ENCODE data around the gene ZNF536.

ZNF536 gene

DNA sequence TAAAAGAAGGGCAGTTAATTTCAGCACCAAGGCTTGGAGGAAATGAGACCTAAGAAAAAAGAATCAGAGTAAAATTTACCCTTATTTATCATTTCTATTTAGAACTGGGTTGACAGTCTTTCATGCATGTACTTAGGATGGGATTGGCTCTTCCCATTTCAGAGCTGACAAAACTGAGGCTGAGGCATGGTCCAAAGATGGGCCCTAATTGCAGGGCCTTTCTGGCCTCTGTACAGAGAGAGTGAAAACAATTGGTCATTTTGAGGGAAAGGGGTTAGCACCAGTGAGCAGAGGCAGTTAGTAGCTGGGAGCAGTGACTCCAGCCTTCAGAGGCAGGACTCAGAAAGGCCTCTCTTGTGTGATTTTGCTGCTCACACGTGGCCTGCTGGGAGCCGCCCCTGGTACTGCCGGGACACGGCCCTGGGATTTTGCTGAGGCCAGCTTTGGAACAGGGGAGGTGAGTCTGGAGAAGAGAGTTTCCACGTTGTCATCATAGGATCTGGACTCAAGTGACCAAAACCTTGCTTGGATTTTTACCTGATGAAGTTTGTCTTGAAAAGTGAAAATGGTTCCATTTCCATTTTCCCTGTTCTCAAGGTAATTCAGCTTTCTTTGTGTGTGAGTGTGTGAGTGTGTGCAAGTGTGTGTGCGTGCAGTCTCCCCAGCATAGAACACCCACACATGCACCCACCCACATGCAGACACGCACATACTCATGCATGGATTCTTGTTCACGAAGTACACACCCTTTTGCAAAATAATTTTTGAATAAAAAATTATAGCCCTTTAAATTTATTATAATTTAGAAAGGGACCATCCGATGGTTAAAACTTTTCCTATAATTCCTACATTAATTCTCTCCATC, at the start of gene ZNF536:
Gene ZNF536 (plus strand): TSS at position 425 of the 865 bp plus-strand sequence. CDS start 71,179 bp downstream, outside the sequence.
- no peak for DNase-seq (ENCODE audit: low read depth in 2 of 2)

DNA sequence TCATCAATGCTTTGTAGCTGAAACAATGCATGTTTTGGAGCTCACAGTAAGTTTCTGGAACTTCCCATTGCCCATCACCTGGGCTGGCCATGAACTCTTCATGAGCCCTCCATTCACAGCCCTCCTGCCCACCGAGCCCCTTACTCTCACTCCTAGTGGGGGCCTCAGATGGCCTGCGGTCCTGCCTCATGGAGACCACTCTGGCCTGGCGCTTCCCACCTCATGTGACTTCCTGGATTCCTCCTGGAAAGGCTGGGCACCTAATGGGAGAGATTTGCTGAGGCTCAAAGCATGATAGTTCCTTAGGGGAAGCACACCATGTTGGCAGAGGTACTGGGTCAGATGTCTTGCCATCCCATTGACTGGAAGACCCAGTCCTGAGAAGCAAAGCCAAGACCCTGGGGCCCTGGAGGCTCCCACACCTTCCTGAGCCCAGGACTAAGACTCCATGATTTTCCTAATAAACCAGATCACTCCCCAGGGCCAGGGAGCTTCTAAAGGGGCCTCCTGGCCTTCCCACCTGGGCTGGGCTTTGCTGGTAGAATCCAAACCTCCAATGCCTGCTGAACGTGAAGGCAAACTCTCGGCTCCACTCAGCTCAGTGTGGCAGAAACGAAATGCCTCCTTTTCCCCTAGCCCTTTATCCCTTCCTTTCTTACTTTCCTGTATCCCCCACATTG, 49.4 kb upstream of the ZNF536 start:
- no peak for DNase-seq (ENCODE audit: low read depth in 2 of 2)

DNA sequence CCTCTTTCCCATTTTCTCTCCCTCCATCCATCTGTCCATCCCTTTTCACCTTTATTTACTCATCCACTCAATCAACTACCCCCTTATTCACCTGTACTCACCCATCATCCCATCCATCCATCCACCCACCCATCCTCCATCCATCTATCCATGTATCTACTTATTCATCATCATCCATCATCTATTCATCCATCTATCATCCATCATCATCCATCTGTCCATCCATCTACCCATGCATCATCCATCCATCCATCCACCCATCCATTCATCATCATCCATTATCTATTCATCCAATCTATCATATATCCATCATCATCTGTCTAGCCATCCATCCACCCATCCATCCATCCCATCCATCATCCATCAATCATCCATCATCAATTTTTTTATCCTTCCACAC, 48.3 kb upstream of the ZNF536 start:
- DNase-seq (ENCODE audit: low read depth in 2 of 2) = no peak

DNA sequence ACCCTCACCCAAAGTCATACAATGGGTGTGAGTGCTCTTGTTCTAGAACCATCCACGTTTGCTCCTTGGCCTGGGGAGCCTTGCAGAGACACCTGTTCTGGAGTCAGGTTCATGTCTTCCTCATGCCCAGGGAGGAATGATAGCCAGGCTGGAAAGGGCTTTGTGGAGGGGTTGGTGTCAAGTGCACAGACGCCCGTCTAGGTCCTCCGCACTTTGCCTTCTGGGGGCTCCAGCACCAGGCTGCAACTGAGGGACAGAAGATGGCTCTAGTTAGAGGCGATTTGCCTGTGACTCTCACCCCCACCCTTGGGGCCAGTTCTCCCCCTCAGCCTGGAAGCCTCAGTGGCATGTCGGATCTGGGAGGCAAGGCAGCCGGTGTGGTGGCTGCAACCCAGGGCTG, 47.2 kb upstream of the ZNF536 start:
- no peak for DNase-seq (ENCODE audit: low read depth in 2 of 2)

DNA sequence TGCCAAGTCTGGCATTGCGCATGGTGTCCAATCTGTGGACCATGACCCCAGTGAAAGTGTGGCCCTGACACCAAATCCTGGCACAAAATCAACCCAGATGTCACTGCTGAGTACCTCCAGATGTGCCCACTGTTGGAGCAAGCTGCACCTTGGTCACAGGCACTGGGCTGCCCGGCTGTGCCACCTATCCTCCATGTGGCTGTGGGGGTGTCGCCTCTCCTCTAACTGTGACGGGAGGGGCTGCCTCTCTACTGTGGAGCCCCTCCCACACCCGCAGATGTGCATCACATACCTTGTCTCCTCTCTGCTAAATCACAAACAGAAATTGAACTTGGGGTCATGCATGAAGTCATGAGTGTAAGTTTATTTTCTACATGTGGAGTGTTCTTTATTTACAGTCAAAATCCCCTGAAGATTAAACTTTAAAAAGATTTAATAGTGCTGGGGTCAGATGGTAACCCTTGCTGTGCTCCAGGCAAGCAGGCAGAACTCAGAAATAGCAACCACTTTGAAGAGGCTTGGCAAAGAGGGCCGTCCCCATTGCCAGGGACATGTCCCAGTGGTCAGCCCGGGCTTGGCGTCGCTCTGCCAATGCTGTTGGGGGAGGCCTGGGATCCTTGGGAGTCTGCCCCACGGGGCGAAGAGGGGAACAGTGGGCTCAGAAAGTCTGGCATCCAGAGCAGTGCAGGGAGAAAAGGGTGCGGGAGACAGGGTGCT, 46.4 kb upstream of the ZNF536 start:
- DNase-seq (ENCODE audit: low read depth in 2 of 2) = no peak

DNA sequence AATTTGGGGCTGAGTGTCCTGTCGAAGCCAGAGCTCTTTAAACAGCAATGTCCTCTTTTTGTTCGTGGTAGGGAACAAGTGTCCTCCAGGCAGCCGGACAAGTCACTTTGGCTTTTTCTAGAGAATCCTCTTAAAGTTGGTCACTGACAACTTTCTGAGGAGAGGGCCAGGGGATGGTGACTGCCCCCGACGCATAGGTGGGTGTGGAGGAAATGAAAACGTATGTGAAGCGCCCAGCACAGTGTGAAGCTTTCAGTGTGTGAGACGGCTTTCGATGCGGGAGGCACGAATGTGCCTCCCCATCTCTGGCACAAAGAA, 45.8 kb upstream of the ZNF536 start:
- DNase-seq (ENCODE audit: low read depth in 2 of 2) = no peak

DNA sequence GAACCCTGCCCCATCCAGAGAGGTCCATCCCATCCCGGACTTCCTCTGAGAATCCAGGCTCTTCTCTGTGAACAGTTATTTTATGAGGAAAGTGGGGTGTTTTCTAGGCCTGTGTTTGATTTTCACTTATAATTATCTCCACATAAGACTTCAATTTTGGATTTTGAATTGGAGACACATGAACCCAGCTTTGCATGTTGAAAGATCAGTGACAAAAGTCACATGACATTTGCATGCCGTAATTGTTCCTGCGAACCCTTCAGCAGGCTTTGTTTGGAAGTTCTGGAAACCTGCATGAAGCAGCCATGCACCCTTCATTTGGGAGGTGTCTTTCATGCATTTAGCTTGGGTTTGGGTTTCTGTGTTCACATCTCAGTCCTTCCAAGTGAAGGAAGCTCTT, 44.9 kb upstream of the ZNF536 start:
- no peak for DNase-seq (ENCODE audit: low read depth in 2 of 2)

DNA sequence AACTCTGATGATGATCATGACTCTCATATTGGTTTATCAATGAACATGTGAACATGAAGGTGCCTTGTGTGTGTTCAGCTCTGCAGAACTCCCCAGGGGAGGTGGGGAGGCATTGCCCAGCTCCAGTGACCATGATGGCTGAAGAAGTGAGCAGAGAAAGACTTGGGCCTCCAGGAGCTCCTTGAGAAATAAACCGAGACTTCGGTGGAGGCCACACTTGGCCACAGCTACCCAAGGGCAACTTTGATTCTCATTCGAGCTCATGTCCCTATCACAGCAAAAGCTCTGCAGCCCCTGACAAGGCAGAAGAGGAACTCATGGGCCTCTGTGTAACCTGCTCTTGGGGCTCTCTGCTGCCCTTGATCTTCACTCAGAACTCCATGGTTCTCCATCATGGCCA, 44.1 kb upstream of the ZNF536 start:
- DNase-seq (ENCODE audit: low read depth in 2 of 2) = no peak

DNA sequence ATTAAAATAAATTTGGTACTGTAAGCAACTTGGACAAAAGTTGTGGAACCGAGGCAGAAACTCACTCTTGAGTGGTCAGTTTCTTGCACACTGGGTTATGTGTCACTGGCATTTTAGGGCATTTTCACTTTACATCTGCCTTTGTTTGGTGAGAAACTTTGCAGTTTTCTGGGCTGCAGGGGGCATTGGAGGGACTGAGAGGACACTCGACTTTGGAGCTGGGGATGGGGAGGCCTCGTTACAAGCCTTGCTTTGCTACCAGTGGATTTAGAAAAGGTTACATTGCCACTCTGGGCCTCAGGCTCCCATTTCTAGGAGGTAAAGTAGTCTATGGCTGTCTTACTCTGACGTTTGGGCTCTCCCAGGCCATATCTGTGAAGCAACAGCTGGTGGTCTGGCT, 41.9 kb upstream of the ZNF536 start:
- no peak for DNase-seq (ENCODE audit: low read depth in 2 of 2)

DNA sequence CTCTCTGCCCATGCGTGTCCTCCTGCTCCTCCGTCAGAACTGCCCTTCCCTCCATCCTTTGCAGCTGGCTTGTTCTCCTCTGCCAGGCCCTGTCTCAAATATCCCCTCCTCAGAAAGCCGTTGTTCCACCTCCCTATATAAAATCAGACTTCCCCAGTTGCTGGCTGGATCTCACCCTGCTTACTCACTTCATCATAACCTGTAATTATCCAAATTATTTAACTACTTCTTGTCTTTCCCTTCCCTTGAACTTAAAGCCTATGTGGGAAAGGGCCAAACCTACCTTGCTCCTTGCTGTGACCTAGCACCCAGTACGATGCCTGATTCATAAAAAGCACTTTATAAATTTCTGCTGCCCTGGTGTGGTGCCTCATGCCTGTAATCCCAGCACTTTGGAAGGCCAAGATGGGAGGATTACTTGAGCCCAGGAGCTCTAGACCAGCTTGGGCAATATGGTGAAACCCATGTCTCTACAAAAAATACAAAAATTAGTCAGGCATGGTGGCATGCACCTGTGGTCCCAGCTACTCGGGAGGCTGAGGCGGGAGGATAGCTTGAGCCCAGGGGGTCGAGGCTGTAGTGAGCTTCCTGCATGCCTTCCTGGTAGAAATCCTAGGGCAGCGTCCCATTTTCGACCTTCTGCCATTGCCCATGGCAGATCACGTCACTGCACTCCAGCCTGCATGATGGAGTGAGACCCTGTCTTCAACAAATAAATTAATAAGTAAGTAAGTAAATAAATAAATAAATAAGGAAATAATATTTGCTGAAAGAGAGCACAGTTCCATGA, 39.5 kb upstream of the ZNF536 start:
- no peak for DNase-seq (ENCODE audit: low read depth in 2 of 2)

DNA sequence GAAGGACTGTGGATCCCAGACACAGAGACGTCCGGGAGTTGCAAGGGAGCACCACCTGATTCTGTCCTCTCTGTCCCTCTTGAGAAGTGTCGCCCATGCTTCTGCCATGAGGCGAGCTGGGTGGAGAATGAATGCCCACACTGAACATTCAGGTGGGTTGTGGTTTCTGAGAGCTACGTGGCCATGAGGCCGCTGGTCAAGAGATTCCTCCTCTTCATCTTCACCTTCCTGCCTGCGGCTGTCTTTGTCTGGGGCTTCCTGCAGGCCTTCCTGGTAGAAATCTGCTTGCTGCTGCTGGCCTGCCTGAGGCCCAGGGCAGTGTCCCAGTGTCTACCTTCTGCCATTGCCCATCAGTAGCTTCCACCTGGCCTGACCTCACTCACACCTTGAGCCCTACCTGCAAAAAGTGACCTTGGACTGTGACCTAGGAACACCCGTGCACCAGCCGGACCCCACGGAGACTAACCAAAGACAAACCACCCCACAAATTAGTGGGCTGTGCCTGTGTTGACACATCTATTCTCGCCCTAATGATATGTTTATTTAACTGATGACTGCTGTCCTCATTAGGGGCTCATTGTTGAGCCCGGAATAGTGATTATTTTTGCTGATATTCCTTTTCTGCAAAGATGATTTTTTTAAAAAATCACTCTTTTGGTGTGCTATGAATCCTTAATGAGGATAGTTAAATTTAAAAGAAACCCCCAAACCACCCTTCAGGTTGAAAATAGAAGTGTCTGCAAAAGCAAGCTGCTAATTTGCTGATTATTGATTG, 38.7 kb upstream of the ZNF536 start:
- no peak for DNase-seq (ENCODE audit: low read depth in 2 of 2)

DNA sequence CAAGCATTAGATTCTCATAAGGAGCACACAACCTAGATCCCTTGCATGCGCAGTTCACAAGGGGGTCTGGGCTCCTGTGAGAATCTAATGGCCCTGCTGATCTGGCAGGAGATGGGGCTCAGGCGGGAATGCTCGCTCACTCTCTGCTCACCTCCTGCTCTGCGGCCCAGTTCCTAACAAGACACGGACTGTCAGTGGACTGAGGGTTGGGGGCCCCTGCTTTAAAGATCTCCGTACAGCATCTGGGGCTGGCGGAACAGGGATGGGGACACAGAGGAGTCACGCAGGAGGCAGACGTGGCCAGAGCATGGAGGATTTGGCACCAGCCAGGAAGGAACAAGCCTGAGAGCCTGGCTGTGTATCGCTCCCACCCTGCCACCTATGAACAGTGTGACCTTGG, 37.3 kb upstream of the ZNF536 start:
- no peak for DNase-seq (ENCODE audit: low read depth in 2 of 2)

DNA sequence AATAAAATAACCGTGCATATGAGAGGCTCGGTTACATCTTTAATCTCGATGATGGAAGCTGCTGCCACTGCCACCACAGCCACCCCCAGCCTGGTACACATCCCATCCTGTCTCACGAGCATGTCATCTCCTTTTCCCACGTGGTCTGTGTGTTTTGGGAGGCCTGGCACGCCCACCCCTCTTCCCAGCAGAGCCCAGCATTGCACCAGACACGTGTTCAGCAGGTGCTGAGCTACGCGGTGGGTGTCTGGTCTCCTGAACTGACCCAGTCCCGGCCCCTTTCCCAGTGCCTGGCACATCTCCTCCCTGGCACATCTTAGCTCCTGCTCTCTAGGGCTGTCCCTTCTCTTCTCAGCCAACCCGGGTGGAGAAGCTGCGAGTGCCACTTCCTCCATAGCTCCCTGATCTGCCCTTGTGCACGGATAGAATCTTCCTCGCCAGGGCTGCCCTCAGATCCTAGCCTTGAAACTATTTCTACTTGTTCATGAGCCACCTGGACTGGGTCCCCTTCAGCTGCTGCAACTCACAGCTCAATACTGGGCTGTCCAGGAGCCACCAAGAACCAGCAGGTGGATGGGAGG, 36.8 kb upstream of the ZNF536 start:
- no peak for DNase-seq (ENCODE audit: low read depth in 2 of 2)

DNA sequence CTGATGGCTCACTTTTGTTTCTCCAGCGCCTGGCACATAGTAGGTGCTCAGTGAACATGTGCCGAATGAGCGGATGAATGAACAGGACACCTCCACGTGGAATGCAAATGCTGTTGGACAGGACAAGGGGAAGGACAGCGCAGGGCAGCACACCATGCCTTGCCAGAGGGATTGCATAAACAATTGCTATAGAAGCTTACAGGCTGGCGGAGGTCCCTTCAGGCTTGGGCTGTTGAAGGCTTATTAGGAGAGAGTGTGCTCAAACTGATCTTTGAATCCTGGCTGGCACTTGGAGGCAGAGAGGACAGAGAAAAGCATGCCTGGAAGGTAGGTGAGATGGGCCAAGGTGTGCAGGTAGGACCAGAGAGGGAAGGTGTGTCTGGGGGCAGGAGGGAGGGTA, 35.9 kb upstream of the ZNF536 start:
- no peak for DNase-seq (ENCODE audit: low read depth in 2 of 2)

DNA sequence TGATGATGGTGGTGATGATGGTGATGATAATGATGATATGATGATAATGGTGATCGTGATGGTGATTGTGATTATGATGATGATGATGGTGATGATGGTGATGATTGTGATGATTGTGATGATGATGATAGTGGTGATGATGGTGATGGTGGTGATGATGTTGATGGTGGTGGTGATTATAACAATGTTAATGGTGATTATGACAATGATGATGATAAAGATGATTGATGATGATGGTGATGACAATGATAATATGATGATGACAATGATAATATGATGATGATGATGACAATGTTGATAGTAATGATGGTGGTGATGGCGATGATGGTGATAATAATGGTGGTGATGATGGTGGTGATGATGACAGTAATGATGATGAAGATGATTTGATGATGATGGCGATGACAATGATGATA, 34.1 kb upstream of the ZNF536 start:
- no peak for DNase-seq (ENCODE audit: low read depth in 2 of 2)

DNA sequence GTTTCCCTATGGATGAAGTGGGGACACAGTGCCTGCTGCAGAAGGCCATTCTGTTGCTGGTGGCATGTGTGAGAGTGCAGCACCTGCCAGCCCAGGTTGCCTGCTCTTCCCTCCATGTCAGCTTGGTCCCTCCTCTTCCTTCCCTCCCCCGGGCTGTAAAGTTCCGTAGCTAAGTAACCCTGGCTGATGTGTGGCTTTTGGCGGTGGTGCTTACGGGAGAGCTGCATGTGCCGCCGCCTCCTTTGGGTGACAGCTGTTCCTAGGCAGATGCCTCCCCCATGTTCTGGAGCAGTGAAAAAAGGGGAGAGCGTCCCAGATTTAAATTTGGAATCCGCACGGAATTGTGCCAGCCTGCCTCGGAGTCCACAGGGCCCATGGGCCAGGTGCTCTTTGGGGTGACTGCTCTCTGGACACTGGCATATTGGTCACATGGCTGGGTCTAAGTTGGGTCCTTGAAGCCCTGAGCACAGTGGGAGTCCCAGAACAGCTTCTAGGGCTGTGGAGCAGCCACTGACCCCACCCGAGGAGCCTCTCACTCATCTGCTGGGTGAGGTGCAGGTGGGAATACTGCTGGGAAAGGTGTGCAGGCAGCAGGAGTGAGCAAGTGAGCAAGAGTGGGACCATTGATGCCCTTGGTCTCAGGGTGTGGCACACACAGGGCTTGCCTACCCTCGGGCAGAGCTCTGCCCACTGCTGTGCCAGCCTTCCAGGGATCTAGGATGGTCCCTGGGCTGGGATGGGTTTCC, 33.1 kb upstream of the ZNF536 start:
- no peak for DNase-seq (ENCODE audit: low read depth in 2 of 2)

DNA sequence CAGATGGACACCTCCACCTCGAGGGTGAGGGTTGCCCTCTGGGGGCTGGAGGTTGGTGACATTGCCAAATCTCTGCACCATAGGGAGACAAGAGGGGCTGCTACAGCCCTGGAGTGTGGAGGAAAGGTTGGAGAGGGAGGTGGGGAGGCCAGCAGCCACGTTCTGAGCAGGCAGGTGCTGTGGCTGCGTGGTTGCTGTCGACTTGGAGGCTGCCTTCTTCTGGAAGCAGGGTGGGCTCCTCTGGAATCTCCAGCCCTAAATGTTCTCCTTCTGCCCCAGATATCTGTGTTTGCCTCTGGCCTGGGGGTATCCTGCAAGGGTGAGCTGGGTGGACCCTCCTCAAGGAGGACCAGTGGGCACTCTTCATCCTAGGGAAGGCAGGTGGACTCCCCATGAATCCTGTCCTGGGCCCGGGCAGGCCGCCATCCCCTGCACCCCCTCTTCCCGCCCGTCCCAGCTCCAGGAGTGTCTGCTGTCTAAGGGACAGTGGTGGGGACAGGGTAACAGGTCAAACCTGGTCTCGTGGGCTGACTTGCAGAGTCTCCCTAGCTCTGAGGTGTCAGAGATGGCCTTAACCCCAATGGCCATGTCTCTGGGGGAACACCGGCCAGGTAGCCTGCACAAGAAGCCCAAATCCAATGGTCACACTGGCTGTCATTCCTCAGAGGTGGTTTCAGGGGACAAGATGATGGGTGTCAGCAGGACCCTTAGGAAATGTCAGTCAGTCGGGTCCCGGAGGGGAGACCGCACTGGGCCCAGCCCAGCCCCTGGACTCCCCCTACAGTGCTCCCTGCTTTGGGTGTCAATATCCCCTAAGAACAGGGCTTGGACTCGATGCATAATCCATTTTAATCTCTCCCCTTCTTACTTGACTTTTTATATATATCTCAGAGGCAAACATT, 32.3 kb upstream of the ZNF536 start:
- DNase-seq (ENCODE audit: low read depth in 2 of 2) = no peak

DNA sequence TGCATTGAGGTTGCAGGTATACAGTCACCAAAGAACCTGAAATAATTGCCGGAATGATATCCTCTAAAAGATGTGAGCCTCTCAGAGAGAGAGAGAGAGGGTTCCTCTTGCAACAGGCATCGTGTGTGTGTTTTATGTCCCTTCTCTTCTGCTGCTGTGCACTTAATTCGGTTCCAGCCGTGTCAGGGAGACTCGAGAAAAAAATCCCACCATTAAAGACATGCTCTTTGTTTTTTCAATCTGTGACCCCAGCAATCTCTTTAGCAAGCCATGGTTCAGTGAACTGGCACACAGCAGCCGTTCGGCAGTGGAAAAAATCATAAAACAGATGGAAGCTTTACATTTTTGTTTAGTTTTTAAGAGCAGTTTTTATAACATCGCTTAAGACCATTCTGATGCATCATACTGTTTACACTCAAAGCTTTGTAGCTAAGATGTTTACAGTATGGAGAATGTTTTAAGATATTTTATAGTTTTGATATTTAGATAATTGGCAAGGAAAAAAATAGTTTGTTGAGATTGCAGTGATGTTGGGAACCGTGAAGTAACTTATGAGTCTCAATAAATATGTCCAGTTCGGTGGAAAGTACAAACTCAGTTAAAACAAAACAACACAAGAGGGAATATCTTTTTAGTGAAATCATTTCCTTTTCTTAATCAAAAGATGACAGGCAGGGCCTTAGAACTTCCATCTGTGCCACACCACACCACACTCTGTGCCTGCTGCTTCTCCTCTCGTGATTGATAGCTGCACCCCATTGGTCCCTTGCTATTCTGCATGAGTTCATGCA, 31.2 kb upstream of the ZNF536 start:
- no peak for DNase-seq (ENCODE audit: low read depth in 2 of 2)

Measured in activated CD8-positive, alpha-beta memory T cell treated with anti-CD3 and anti-CD28 coated beads for 4 hours (primary cell).